Neural cell (in vitro differentiated cells): ENCODE data around the gene PARD3B.

Experiments
- CTCF ChIP-seq: fragments of 450-650 bp; IDR thresholded peaks from 2 replicates; pipeline ENCODE4 v1.5.1; 2014; ENCODE audit warnings: antibody characterized with exemption, mild to moderate bottlenecking, moderate library complexity; ENCODE audit not compliant: poor library complexity, severe bottlenecking
- EP300 ChIP-seq: fragments of 450-650 bp; conservative IDR thresholded peaks from 2 replicates; pipeline ENCODE4 v1.6.1; 2014; ENCODE audit warnings: antibody characterized with exemption, mild to moderate bottlenecking, moderate library complexity; ENCODE audit not compliant: poor library complexity, severe bottlenecking
- EZH2 ChIP-seq: fragments of 200-600, 300-800 bp; shearing (Covaris generic), sonication (generic); IDR thresholded peaks from 2 replicates; pipeline ENCODE4 v1.6.1; 2014; ENCODE audit warnings: antibody characterized with exemption, low read length, borderline replicate concordance, mild to moderate bottlenecking; ENCODE audit not compliant: insufficient read depth, poor library complexity, severe bottlenecking
- MXI1 ChIP-seq: fragments of 450-650 bp; conservative IDR thresholded peaks from 2 replicates; pipeline ENCODE4 v1.6.1; 2014; ENCODE audit warnings: antibody characterized with exemption, mild to moderate bottlenecking; ENCODE audit not compliant: poor library complexity, severe bottlenecking
- POLR2AphosphoS5 ChIP-seq: IDR thresholded peaks from 2 replicates; pipeline ENCODE4 v1.6.1; 2012
- RAD21 ChIP-seq: fragments of 450-650 bp; conservative IDR thresholded peaks from 2 replicates; pipeline ENCODE4 v1.6.1; 2014; ENCODE audit warnings: antibody characterized with exemption, mild to moderate bottlenecking, moderate library complexity
- REST ChIP-seq: IDR thresholded peaks from 2 replicates; pipeline ENCODE4 v1.6.1; 2012; ENCODE audit warnings: borderline replicate concordance
- TAF1 ChIP-seq: IDR thresholded peaks from 2 replicates; pipeline ENCODE4 v1.6.1; 2012; ENCODE audit warnings: low read depth

GRCh38 chr2:205448189-205448588 is 902.9 kb downstream of the PARD3B start:
- TF ChIP-seq EP300 (no peak), TAF1 (no peak), CTCF (no peak), POLR2AphosphoS5 (no peak), EZH2 (no peak), MXI1 (no peak), RAD21 (no peak), REST (no peak)
